MM.1S (cell line): ENCODE data around the gene SPTLC3.

ENCODE experiments used
- EZH2 ChIP-seq: fragments of 300-600 bp; sonication (generic); optimal IDR thresholded peaks from 2 replicates; pipeline ENCODE3; 2017; ENCODE audit warnings: low read depth, mild to moderate bottlenecking, antibody characterized with exemption, low read length, mixed read lengths
- TF ChIP-seq, protein P1 (sequence below): fragments of 300-600 bp; sonication (generic); IDR thresholded peaks from 2 replicates; pipeline ENCODE4 v1.5.1; 2016; ENCODE audit warnings: antibody characterized with exemption, low read length, mixed read lengths

DNA sequence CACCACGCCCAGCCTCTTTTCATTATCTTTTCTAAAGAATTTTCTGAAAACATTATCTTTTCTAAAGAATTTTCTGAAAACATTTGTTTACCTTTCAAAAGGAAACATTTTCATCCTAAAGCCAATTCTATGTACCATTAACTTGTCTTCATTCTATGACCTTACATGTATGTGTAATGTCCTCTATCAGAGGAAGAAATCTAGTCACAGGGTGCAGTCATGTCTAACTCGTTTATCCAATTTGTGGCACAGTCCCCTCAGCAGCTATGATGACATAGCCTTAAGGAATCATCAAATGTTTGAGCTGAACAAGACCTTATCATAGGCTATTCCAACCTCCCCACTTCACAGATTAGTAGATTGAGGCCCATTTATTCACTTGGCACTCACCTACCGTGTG is 21.5 kb upstream of the SPTLC3 start:
- TF ChIP-seq, protein P1, sequence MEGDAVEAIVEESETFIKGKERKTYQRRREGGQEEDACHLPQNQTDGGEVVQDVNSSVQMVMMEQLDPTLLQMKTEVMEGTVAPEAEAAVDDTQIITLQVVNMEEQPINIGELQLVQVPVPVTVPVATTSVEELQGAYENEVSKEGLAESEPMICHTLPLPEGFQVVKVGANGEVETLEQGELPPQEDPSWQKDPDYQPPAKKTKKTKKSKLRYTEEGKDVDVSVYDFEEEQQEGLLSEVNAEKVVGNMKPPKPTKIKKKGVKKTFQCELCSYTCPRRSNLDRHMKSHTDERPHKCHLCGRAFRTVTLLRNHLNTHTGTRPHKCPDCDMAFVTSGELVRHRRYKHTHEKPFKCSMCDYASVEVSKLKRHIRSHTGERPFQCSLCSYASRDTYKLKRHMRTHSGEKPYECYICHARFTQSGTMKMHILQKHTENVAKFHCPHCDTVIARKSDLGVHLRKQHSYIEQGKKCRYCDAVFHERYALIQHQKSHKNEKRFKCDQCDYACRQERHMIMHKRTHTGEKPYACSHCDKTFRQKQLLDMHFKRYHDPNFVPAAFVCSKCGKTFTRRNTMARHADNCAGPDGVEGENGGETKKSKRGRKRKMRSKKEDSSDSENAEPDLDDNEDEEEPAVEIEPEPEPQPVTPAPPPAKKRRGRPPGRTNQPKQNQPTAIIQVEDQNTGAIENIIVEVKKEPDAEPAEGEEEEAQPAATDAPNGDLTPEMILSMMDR: no peak
- TF ChIP-seq EZH2: no peak
